Measurements from ENCODE around the gene COL1A2.

Gene COL1A2

DNA sequence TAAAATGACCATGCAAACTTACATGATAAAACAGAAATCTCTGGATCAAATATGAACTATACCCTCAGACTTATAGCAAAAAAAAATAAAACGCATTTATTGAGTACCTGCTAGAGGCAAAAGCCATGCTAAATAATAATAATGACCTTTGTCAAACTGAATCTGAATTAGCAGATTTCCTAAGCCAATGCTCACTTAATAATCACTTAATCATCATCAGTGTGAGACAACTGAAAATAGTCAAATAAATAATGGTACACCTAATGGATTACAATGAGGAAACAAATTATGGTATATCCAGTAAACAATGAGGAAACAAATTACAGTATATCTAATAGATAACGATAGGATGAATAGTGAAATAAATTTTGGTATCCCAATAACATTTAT lies 37.6 kb downstream of the COL1A2 start:
- Mint-ChIP-seq H3K4me3 (no peak overlapping the region), H3K27ac (no peak overlapping the region), H3K9me3 (no peaks in the 10 kb centered on the region), H3K27me3 (peaks cover 12% of the 10 kb centered on the region), H3K36me3 (no peaks in the 10 kb centered on the region), H3K4me1 (no peaks in the 10 kb centered on the region)

- Mint-ChIP-seq H3K36me3 (no peaks in the 10 kb centered on the region), H3K9me3 (no peaks in the 10 kb centered on the region), H3K4me1 (no peaks in the 10 kb centered on the region), H3K4me3 (no peak overlapping the region), H3K27ac (no peak overlapping the region), H3K27me3 (peaks cover 13% of the 10 kb centered on the region)
Measured at GRCh38 chr7:94432817-94433216, 38.1 kb downstream of the COL1A2 start.

DNA sequence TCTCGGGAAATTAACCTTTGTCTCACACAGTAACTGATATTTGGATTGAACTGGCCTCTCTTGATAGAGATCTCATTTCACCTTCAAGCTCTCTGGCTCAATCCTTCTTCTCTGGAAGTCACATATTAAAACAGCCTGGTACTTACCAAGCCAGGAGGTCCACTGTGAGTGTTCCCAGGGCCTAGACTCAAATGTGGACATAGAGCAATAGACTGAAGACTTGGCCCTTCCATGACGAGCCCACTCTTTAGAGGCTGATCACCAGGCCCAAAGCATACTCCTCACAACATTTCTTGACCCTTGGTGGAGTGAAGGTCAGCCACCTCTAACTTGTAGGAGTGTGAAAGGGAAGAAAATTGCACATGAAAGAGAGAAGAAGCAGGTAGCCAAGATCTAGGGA lies 38.5 kb downstream of the COL1A2 start:
- H3K36me3 Mint-ChIP-seq = no peaks in the 10 kb centered on the region
- H3K27me3 Mint-ChIP-seq = peaks cover 14% of the 10 kb centered on the region
- no peak overlapping the region for H3K27ac Mint-ChIP-seq
- no peaks in the 10 kb centered on the region for H3K9me3 Mint-ChIP-seq
- no peak overlapping the region for H3K4me3 Mint-ChIP-seq
- H3K4me1 Mint-ChIP-seq = no peaks in the 10 kb centered on the region

DNA sequence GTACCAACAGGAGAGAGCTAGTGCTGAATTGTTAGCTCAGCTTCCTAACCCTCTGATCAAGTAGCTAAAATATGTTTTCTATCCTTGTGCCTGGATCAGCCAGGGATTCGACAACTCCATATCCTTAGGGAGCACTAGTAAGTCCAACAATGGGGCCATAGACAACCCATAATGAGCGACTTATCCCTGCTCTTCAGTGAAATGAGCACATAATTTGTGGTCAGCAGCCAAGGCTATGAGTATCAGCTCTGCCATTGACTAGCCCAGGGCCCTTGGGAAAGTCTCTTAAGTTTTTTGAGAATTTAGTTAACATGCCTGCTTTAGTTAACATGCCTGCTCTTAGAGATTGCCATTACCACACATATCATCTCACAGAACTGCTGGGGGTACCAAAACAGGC lies 39.3 kb downstream of the COL1A2 start:
- Mint-ChIP-seq H3K4me3 (no peak overlapping the region), H3K4me1 (no peaks in the 10 kb centered on the region), H3K9me3 (no peaks in the 10 kb centered on the region), H3K36me3 (no peaks in the 10 kb centered on the region), H3K27ac (no peak overlapping the region), H3K27me3 (peaks cover 16% of the 10 kb centered on the region)

GRCh38 chr7:94436018-94436604 lies 41.4 kb downstream of the COL1A2 start:
- no peak overlapping the region for H3K4me3 Mint-ChIP-seq
- H3K36me3 Mint-ChIP-seq = no peaks in the 10 kb centered on the region
- peaks cover 18% of the 10 kb centered on the region for H3K27me3 Mint-ChIP-seq
- no peaks in the 10 kb centered on the region for H3K4me1 Mint-ChIP-seq
- H3K9me3 Mint-ChIP-seq = no peaks in the 10 kb centered on the region
- no peak overlapping the region for H3K27ac Mint-ChIP-seq

- Mint-ChIP-seq H3K9me3 (no peaks in the 10 kb centered on the region), H3K4me3 (no peak overlapping the region), H3K27ac (no peak overlapping the region), H3K27me3 (peaks cover 20% of the 10 kb centered on the region), H3K36me3 (no peaks in the 10 kb centered on the region), H3K4me1 (no peaks in the 10 kb centered on the region)
Measured at GRCh38 chr7:94436700-94437099, 42.0 kb downstream of the COL1A2 start.

GRCh38 chr7:94439893-94440381 lies 45.2 kb downstream of the COL1A2 start:
- no peak overlapping the region for H3K27ac Mint-ChIP-seq
- H3K4me3 Mint-ChIP-seq = no peak overlapping the region
- H3K36me3 Mint-ChIP-seq = no peaks in the 10 kb centered on the region
- peaks cover 20% of the 10 kb centered on the region for H3K27me3 Mint-ChIP-seq
- H3K9me3 Mint-ChIP-seq = no peaks in the 10 kb centered on the region
- no peaks in the 10 kb centered on the region for H3K4me1 Mint-ChIP-seq

DNA sequence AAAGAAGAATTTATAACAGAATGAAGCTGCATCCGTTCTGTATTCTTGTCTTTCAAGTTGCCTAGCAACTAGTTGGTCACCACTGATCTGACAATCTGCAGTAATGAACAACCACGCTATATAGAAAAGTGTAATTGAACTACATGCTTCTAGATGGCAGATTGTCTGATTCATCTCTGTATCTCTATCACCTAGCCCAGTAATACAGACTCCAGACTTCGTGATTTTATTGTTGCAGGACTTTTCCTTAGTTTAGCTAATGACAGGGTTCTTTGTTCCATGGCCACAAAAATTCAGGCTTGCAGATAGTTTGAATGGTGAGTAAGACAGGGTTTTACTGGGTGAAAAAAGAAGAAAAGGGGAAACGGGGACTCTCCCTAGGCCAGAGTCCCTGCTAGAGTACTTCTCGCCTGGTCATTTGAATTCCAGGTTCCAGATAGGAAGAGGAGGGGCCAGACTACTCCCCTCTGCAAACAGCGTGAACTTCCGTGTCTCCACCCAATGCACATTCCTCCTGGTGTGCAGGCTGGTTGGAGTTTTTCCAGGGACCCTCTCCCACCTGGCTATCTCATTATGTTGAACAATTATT lies 45.9 kb downstream of the COL1A2 start:
- no peak overlapping the region for H3K4me3 Mint-ChIP-seq
- no peak overlapping the region for H3K27ac Mint-ChIP-seq
- H3K27me3 Mint-ChIP-seq = peaks cover 17% of the 10 kb centered on the region
- no peaks in the 10 kb centered on the region for H3K9me3 Mint-ChIP-seq
- no peaks in the 10 kb centered on the region for H3K36me3 Mint-ChIP-seq
- no peaks in the 10 kb centered on the region for H3K4me1 Mint-ChIP-seq

DNA sequence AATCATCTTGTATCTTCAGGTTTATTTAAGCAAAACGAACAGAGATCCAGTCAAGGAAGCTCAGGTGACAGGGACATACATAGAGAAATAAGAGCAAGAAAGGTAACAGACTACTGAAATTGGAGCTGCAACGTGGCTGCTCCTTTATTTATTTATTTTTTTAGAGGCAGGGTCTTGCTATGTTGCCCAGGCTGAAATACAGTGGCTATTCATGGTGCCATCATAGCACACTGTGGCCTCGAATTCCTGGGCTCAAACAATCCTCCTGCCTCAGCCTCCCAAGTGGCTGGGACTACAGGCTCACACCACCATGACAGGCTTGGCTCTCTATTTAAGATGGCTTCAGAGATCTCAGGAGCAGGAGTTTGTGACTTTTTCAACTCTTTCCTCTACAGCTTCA lies 46.4 kb downstream of the COL1A2 start:
- Mint-ChIP-seq H3K36me3 (no peaks in the 10 kb centered on the region), H3K4me1 (no peaks in the 10 kb centered on the region), H3K27ac (no peak overlapping the region), H3K4me3 (no peak overlapping the region), H3K9me3 (no peaks in the 10 kb centered on the region), H3K27me3 (peaks cover 16% of the 10 kb centered on the region)

GRCh38 chr7:94442639-94443038 lies 47.9 kb downstream of the COL1A2 start:
- Mint-ChIP-seq H3K9me3 (no peaks in the 10 kb centered on the region), H3K27ac (no peak overlapping the region)

GRCh38 chr7:94444813-94445212 lies 50.1 kb downstream of the COL1A2 start:
- Mint-ChIP-seq H3K4me1 (no peaks in the 10 kb centered on the region), H3K9me3 (no peaks in the 10 kb centered on the region), H3K4me3 (no peak overlapping the region), H3K27ac (no peak overlapping the region), H3K27me3 (peaks cover 6% of the 10 kb centered on the region), H3K36me3 (no peaks in the 10 kb centered on the region)

More at GRCh38 chr7:94442639-94443038, 47.9 kb downstream of the COL1A2 start:
- Mint-ChIP-seq H3K4me3 (no peak overlapping the region), H3K36me3 (no peaks in the 10 kb centered on the region), H3K27me3 (peaks cover 10% of the 10 kb centered on the region), H3K4me1 (no peaks in the 10 kb centered on the region)

DNA sequence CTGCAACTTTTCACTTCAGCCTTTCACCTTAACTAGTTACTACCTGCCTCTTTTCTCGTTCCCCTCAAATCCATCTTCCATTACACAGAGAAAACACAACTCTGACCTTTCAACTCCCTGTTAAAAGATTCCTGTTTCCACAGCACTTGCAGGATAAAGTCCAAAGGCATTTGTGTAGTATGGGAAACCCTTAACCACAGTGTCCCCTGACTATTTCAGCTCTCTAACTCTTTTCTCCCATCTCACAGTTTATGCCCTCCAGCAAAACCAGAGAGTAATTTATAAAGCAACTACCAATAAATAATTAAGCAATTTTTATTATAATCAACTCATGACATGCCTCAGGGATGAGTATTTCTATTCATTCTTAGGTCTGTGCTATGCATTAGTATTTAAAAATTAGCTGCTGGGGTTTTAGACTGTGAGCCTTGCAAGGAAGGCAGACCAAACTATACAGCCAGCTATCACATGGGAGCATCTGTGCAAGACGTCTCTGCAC lies 51.0 kb downstream of the COL1A2 start:
- peaks cover 6% of the 10 kb centered on the region for H3K27me3 Mint-ChIP-seq
- no peak overlapping the region for H3K27ac Mint-ChIP-seq
- no peaks in the 10 kb centered on the region for H3K9me3 Mint-ChIP-seq
- H3K4me3 Mint-ChIP-seq = no peak overlapping the region
- no peaks in the 10 kb centered on the region for H3K36me3 Mint-ChIP-seq
- H3K4me1 Mint-ChIP-seq = no peaks in the 10 kb centered on the region

DNA sequence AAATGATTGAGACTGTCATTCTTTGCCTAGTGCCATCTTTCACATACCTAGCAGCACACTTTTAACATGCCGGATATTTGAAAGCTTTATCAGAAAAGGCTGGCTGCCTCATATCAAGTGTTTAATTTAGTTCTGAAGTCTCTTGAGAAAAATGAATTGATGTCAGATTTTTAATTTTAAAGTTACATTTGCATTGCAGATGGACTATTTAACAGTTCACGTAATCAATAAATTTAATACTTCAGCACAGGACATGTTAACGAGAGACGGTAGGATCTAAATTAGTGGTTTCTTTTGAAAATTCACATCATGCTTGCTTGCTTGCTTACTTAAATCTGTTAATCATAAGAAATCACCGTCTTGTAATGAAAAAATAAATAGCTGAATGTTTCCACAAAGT lies 51.6 kb downstream of the COL1A2 start:
- Mint-ChIP-seq H3K27me3 (peaks cover 4% of the 10 kb centered on the region), H3K9me3 (no peaks in the 10 kb centered on the region), H3K4me3 (no peak overlapping the region), H3K36me3 (no peaks in the 10 kb centered on the region), H3K4me1 (no peaks in the 10 kb centered on the region), H3K27ac (no peak overlapping the region)

DNA sequence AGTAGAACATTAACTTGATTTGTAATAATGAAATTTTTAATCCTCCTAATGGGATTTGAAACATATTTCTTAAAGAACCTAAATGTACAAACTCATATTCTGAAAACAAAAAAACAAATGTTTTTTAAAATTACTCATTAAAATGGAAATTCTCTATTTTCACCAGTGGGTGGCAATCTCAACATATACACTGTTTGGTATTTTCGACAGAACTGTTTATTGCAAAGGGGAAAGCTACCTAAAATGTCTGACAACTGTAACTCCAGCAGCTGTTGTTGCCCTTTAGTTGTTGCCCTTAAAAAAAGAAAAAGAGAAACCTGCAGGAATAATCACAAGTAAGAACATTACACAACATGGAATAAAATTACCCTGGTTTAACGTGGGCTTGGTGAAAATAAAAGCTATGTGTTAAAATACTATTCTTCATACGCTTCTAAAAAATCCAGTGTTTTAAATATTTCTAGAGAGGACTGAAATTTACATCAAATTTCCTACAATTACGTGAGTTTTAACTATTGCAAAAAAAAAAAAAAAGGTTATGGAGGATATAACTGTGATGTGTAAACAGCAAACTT lies 54.5 kb downstream of the COL1A2 start:
- peaks cover 7% of the 10 kb centered on the region for H3K27me3 Mint-ChIP-seq
- H3K4me3 Mint-ChIP-seq = no peak overlapping the region
- H3K4me1 Mint-ChIP-seq = no peaks in the 10 kb centered on the region
- H3K9me3 Mint-ChIP-seq = no peaks in the 10 kb centered on the region
- no peaks in the 10 kb centered on the region for H3K36me3 Mint-ChIP-seq
- H3K27ac Mint-ChIP-seq = no peak overlapping the region

GRCh38 chr7:94450044-94450697 lies 55.5 kb downstream of the COL1A2 start:
- no peaks in the 10 kb centered on the region for H3K9me3 Mint-ChIP-seq
- no peaks in the 10 kb centered on the region for H3K36me3 Mint-ChIP-seq
- H3K27ac Mint-ChIP-seq = no peak overlapping the region
- H3K27me3 Mint-ChIP-seq = peaks cover 7% of the 10 kb centered on the region
- no peak overlapping the region for H3K4me3 Mint-ChIP-seq
- no peaks in the 10 kb centered on the region for H3K4me1 Mint-ChIP-seq

DNA sequence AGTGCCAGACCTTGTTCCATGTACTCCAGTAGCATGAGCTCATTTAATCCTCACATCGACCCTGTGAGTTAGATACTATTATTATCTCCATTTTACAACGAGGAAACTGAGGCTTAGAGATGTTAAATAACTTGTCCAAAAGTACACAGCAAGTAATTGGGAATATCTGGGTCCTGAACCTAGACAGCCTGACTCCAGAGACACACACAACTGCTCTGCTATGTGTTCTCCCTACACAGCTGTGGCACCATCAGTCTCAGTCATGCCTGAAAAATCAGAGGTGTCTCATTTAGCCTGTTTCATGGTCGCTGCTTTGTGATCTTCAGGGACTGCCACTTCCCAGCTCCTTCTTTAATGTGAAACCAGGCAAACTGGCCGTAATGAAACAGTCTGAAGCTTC lies 56.5 kb downstream of the COL1A2 start:
- Mint-ChIP-seq H3K4me3 (no peak overlapping the region), H3K36me3 (no peaks in the 10 kb centered on the region), H3K27me3 (peaks cover 6% of the 10 kb centered on the region), H3K4me1 (no peaks in the 10 kb centered on the region), H3K9me3 (no peaks in the 10 kb centered on the region), H3K27ac (no peak overlapping the region)
